HG03108 (cell line): ENCODE data around the gene IFIT1.
A peak's percentile ranks its signal among the peaks of the same experiment; 100 is the strongest.
"Not testable (repeated sequence)": the region's sequence is repeated elsewhere in the genome, so short reads cannot be mapped to it uniquely, and the experiment has no call there.

ENCODE experiments used
- ATAC-seq: cut with Tn5 transposase; IDR thresholded peaks from one replicate; pipeline ENCODE4 v1.9.1; 2021; ENCODE audit warnings: moderate library complexity; ENCODE audit not compliant: unreplicated experiment

The IFIT1 gene

DNA sequence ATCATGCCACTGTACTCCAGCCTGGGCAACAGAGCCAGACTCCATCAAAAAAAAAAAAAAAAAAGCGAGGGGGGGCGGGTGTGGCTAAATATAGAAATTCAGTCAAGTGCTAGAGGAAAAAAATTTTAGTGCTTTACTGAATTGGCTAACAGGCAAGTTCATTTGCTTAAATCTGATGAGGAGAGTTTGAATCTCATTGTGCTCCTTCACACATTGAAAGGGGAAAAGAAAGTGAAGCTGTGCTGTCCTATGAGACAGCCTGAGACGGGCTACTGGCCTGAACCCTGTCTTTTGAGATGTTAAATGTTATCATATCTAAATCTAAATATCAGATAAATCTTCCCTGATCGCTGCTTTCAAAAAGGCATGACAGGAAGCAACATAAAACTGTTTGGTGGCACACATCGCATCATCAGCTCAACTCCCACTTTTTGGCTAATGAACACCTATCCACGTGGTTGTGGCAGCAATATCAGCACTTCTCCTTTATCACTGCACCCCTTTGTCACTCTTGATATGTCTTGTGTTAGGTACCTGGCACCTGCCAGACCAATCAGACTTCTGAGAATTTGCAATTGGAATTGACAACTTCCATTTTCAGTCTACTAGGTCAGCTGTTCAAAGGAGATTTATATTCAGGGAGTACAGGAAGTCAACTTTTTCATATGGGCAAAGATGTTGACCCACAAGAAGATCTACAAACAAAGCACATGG lies 28.5 kb upstream of the IFIT1 start:
- ATAC-seq: peak; percentile 32

DNA sequence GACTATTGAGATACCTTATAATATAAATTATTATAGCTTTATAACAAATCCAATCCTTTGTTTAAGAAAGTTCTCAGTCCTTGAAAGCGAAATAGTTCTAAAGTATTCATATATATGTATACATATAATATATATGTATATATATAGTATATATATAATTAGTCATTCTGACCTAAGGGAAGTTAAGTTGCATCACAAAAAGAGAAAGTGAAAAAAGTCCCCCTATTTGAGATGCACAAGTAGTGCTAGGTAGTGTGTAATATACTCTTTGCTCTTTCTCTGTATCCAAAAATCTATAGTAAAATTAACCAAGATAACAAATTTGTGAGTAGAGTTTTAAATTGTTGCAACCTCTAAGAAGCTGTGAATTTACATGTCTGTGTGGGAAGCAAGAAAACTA lies 27.9 kb upstream of the IFIT1 start:
- ATAC-seq: peak; percentile 25

DNA sequence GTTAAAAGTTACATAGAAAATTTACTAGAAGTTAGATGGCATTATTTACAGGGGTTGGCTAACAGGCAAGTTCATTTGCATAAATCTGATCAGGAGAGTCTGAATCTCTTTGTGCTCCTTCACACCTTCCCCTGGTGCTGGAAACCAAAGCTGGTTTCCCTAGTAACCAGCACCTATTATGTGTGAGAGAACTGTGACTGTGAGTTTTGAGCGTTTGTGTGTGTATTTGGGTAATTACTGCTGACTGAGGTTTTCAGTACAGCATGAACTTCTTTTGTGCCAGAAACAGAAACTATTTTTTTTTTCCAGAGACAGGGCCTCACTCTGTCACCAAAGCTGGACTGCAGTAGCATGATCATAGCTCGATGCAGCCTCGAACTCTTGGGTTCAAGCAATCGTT lies 24.9 kb upstream of the IFIT1 start:
- peak; percentile 52 for ATAC-seq

DNA sequence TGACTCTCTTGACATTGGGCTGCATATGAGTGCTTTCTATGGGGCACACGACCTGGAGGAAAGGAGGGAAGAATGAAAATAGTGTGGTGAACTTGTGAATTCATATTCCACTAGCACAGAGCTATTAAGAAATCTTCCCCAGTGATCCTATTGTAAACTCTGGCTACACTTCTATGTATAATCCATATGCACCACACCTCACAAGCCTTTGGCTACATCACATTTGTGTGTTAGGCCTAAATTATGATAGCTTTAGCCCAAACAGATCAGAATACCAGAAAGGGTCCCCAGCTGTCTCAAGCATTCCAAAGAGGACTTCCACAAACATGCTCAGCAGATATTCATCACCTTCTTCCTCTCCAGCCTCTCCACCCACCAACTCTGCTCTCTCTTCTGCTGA lies 24.3 kb upstream of the IFIT1 start:
- ATAC-seq: no peak

DNA sequence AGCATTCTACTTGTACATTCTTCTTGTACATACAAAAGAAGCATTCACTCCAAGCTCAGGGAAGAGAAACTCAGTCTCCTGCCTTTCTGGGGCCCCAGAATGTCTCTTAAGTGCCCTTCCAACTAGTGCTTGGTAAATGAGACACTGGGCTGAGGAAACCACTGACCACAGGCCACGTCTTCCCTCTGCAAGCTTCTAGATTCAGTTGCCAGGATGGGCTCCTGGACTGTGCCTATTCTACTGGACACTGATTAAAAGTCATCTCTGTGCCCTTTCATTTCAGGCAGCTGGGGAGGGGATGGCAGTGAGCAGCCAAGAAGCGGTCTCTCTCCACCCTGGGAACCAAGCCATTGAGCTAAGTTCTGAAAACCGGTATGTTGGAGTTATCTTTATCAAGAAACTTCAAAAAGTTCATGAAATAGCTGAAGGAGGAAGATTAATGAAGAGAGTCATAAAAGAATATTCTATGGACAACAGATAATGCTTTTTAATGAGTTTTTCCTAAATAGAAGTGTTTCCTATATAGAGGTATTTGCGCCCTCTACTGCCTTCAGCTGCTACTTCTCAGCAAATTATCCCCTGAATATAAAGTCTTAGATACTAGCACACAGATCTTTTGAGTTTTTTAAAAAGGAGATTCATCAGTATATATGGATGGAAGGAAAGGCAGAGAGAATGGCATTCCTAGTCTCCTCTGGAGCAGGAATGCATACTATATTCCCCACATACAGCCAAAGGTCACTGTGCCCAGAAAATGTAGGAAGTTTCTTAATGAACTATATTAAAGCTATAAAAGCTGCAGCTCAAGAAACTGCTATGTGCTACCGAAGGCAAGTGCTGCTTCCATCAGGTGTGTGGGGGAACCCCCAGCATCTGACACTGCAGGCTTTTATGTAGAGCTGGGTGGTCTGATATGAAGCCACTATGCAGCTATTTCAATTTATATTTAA lies 23.0 kb upstream of the IFIT1 start:
- ATAC-seq: peak; percentile 42

DNA sequence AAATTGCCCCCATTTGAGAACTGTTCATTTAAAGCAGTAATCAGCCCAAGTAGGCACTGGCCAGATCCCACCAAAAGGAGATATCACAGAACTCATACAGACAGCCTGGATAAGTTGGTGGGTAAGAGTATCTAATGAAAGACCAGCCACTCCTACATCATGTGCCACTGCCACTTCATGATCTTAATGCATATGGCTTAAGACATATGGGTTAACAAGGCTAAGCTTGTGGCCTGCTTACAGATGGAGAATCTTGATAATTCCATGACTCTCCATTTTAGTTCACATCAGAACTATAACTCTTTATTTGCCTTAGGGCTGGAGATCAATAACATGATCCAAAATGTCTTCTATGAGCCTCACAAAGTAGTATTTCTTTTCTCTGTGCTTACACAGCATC lies 21.3 kb upstream of the IFIT1 start:
- no peak for ATAC-seq

DNA sequence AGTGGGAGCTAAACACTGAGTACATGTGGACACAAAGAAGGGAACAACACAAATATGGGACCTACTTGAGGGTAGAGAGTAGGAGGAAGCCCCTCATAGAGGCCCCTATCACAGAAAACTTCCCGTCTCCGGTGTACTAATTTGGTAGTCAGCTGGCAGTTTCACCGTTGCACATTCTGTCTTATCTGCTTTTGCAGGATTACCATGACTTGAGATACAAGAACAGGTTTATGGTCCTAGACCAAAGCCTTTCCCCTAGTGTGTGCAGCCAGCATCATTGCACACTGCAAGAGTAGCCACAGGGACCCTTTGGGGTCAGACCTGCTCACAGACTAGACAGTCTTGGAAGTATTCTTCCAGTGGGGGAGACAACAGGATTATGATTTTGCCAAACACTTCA lies 20.4 kb upstream of the IFIT1 start:
- ATAC-seq: no peak

DNA sequence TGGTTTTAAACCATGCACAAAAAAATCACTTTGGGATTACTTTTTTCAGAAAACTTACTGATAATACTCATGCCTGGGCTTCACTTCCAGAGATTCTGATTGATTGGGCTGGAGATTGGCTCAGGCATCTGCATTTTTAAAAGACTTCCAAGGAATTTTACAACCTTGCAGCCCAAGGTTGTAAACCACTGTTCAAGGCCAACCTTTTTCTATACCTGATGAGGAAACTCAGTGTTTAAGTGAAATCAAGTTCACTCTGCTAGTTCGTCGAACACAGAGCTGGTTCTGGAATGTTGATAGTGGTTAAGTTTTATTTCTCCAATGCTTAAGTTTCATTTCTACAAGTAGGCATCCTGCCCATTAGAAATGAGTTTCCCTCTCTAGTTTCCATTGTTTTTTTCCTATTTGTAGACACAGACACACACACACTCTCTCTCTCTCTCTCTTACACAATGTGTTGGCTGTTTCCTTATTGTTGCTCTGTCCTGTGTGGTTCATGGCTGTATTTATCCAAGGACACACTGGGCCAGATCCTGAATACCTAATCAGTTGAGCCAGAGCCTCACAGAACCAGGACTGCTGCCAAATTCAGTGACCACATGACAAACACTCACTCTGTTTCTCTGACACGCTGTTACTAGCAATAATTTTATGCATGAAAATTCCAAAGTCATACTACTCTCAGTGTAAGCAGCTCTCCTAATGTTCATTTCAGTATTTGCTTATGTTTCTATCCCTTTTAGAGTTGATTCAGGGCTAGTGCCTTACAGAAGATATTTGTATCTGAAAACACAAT lies 18.3 kb upstream of the IFIT1 start:
- no peak for ATAC-seq

DNA sequence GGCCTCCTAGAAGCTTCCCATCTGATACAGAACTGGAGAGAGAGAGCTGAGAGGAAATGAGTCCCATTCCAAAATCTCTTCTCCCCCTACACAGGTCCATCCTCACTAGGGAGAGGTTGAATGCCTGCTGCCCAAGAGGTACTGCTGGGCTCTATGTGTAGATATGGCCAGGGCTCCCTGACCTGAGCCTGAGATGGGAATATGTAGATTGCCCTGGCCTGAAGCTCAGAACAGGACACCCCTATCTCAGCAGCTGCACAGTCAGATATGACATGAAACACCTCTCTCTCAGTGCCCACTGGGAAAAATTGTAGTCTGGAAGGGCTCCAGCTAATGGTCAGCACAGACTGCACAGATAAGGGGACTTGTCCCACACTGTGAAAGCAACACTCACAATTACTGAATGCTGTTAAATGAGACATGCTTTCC lies 17.7 kb upstream of the IFIT1 start:
- no peak for ATAC-seq

DNA sequence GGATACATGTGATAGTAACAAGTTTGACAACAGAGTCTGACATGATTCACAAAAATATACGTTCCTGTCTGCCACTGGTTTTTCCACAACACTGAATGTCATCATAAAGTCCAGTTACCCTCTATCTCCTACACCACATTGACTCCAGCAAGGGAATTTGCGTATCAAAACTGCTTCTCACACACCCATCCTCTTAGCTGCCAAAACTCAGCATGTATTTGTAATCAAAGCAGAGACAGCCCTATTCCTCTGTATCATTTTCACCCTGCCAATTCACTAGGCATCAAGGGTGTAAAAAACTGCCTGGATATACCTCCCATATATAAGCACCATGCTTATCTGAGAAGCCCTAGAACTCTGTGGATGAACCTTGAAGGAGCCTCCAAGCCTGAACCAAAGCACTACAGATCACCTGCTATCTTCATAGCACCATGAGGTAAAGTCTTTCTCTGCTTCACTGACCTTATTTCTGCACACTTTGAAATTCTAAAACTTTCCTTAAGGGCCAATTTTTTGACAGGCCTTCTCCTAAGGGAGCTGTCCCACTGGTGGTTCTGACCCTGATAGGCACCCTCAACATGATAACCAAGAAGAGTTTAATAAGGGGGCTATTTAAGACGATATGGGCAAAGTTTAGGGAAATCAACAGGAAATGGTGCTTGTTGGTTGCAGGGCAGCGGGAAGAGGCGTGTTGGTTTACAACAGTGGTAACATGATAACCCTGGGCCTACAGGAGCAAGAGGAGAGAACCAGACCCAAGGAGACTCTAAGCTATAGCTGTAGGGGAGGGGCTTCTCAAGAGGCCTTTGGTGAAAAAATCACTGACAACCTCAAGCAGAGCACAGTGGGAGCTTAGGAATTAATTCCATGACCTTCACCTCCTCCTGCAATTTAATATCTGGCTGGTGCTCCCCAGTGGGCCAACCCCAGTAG lies 14.5 kb upstream of the IFIT1 start, which contains the start of gene IFIT1B:
IFIT1B (plus strand) TSS at position 352 of the 933 bp plus-strand sequence; CDS start at position 432, 80 bp downstream.
- ATAC-seq: no peak

DNA sequence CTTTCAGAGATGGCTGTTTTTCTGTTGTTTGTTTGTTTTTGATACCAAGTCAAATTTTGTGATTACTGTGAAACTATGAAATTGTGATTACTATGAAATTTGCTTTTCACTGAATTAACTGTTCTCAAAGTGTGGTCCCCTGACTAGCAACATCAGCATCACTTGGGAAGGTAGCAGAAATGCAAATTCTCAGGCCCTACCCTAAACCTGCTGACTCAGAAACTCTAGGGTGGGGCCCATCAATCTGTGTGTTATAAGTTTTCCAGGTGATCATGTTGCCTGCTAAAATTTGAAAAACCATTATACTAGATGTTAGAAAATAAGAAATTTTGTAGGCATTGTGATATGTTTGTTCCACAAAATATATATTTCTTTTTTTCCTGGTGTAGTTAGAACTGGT lies 13.3 kb upstream of the IFIT1 start:
- no peak for ATAC-seq

DNA sequence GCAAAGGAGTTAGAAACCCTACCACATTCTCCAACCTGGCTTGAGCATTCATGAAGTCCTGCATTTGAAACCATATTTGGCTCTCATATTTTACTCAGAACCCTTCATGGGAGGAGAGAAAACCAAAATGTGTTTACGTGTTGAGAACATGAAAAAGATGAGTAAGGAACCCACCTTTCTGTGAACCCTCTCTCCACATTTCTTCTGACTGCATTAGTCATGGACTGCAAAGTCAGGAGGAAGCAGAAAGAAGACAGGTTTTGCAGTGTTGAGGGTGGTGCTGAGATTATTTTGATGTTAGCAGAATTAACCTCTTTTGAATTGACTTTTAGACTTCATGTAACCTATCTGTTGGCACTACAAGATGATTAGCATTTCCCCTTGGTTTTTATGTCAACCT lies 9.7 kb upstream of the IFIT1 start:
- no peak for ATAC-seq

DNA sequence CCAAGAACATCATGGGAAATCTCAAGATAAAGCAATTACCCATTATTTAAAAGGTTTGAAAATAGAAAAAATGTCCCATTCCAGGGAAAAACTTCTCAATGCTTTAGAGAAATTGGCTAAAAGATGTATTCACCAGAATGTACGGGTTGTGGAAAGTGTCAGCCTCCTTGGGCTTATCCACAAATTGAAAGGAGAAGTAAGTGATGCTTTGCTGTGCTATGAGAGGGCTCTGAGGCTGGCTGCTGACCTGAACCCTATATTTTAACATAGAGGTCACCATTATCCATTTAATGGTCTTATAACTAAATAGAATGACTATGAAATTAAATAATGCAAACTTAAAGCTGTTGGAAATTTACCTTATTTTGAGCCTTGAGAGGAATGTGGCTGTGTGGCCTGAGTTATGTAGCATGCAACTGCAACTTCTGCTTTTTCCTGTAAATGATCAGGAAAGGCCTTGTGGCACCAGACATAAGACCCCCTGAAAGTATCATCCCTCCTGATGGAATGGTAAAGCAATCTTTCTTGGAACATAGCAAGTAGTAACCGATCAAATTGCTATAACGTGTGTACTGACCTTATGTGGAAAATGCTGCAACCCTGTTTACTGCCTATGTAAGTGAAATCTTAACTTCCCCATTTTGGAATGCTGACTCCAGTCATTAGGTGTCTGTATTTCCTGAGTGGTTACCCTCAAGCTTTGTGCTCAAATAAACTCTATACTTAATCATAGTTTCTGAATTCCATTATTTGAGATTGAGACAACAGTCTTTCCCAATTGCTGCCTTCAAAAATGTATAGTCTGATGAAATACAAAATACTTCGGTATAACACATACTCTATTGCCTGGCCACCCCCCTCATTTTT lies 7.7 kb upstream of the IFIT1 start:
- no peak for ATAC-seq

DNA sequence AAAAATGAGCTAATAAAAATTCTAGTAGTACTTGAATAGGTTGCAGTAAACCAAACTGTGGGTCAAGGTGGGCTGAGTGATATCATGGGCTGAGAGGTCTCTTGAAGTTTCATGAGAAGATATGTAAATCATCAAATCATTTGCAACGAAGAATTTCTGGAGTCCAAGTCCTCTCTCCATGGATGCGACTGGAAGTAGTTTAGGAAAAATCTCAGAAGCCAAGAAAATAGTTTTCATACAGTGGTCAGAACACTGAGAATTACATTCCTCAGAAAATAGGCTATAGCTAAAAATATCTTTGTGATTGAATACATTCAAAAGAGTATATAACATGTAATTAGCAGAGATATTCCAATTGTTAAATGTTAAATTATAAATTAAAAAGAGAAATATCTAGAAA lies 3.6 kb upstream of the IFIT1 start:
- no peak for ATAC-seq

DNA sequence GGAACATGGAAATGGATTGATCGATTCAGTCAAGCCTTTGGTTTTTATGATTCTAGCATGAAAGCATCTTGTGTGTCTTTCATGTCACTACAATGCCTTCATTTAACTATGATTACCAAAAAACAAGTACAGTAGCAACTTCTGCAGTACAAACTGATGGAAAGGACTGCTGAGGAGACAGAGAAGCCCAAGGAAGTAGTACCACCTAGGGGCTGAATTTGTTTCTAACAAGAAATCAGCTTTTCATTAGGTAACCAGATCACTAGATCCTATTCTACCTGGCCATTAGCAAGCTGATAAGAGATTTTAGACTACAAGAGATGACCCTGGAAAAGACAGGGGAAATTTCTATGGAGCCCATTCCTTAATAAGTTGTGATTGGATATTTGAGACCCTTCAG lies 3.2 kb upstream of the IFIT1 start:
- ATAC-seq: no peak

DNA sequence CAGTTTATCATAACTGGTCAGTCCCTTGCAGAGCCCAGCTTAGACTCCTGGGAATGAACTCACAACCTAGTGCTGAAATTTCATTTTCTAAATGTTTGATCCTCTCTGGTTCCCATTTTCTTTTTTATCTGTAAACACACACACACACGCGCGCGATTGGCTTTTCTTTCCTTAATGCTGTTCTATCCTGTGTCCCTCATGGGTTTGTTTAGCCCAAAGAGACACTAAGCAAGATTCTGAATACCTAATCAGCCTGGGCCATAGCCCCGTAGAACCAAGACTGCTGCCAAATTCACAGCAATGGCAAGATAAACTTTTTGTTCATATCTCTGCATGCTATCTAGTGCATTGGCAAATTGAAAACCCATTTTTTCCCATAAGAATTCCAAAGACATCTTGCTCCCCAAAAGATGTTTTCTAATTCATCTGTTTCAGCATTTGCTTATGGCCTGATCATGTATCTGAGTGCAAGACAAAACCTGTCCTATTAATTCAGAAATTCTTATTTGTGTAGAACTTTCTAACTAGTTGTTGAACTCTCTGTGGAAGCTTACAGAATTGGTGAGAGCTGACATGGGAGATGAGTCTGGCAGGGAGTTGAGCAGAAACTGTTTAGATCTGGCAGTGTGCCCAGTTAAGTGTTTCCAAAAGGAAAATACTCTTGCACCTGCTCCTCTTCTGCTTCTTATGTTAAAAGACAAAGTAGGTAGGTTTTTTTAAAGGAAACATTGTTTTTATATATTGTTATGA lies 1.8 kb upstream of the IFIT1 start:
- ATAC-seq: no peak

DNA sequence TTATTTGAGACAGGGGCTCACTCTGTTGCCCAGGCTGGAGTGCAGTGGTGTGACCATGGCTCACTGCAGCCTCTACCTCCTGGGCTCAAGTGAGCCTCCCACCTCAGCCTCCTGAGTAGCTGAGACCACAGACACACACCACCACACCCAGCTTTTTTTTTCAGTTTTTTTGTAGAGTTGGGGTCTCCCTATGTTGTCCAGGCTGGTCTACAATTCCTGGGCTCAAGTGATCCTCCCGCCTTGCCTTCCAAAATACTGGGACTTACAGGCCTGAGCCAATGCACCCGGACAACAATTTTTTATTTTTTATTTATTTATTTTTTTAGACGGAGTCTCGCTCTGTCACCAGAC lies 1.2 kb upstream of the IFIT1 start:
- ATAC-seq: not testable (repeated sequence)

DNA sequence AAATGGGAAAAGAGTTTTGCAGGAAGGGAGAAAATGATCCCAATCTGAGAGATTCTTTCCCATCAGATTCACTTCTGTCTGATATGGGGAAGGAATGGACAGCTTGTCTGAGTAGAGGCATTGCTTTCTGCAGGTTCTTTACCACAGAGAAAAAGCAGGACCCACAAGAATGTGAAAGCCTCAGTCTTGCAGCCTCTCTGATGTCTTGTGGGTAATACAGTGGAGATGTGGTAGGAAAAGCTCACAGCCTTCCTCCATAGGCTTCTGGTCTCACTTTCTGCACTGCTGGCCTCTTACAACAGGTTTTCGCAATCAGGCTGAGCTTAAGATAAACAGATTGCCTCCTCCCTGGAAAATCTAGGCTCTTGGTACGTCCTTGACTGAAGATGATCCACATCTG lies 551 bp downstream of the IFIT1 start:
- ATAC-seq: peak; percentile 28

DNA sequence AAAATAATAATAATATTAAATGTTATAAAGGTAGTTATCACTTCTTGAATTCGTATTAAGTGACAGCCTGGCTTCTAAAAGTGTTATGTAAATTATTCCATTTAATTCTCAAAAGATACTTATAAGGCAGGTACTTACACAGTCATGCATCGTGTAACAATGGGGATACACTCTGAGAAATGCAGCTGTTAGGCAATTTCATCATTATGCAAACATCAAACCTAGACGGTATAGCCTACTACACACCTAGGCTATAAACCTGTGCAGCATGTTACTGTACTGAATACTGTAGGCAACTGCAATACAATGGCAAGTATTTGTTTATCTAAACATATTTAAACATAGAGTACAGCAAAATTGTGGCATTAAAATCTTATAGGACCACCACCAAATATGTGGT lies 1.5 kb downstream of the IFIT1 start:
- ATAC-seq: no peak
